ENCODE results near the gene HIBADH.

Gene HIBADH

GRCh38 chr7:27697861-27698430 is 35.3 kb upstream of the HIBADH start:
- H3K27ac ChIP-seq (ENCODE audit: poor library complexity, severe bottlenecking) = no peak overlapping the region
- no peak for DNase-seq (ENCODE audit: low spot score)
- no peaks in the 10 kb centered on the region for H3K36me3 ChIP-seq (ENCODE audit: low read depth)
- H3K27me3 ChIP-seq (ENCODE audit: insufficient read depth, poor library complexity, severe bottlenecking) = no peaks in the 10 kb centered on the region
- ATAC-seq (ENCODE audit: low read depth) = no peak
- peaks cover 6% of the 10 kb centered on the region for H3K4me1 ChIP-seq (ENCODE audit: insufficient read depth, poor library complexity, severe bottlenecking)
- TF ChIP-seq CTCF (IDR thresholded peaks at IDR 0.05; ENCODE audit: poor library complexity, severe bottlenecking) = no peak
- no peak overlapping the region for H3K4me3 ChIP-seq (ENCODE audit: severe bottlenecking)
- H3K9me3 ChIP-seq (ENCODE audit: severe bottlenecking) = no peaks in the 10 kb centered on the region

- H3K27ac ChIP-seq (ENCODE audit: poor library complexity, severe bottlenecking) = no peak overlapping the region
- H3K9me3 ChIP-seq (ENCODE audit: severe bottlenecking) = no peaks in the 10 kb centered on the region
Measured at GRCh38 chr7:27695096-27695495, 32.4 kb upstream of the HIBADH start.

GRCh38 chr7:27693794-27694193 is 31.1 kb upstream of the HIBADH start:
- no peak overlapping the region for H3K27ac ChIP-seq (ENCODE audit: poor library complexity, severe bottlenecking)
- H3K36me3 ChIP-seq (ENCODE audit: low read depth) = no peaks in the 10 kb centered on the region
- H3K4me3 ChIP-seq (ENCODE audit: severe bottlenecking) = no peak overlapping the region
- no peak for TF ChIP-seq CTCF (IDR thresholded peaks at IDR 0.05; ENCODE audit: poor library complexity, severe bottlenecking)
- DNase-seq (ENCODE audit: low spot score) (no peak), ATAC-seq (ENCODE audit: low read depth) (no peak)
- H3K27me3 ChIP-seq (ENCODE audit: insufficient read depth, poor library complexity, severe bottlenecking) = no peaks in the 10 kb centered on the region
- peaks cover 6% of the 10 kb centered on the region for H3K4me1 ChIP-seq (ENCODE audit: insufficient read depth, poor library complexity, severe bottlenecking)
- no peaks in the 10 kb centered on the region for H3K9me3 ChIP-seq (ENCODE audit: severe bottlenecking)

More at GRCh38 chr7:27695096-27695495, 32.4 kb upstream of the HIBADH start:
- Histone ChIP-seq H3K4me1 (ENCODE audit: insufficient read depth, poor library complexity, severe bottlenecking) (peaks cover 6% of the 10 kb centered on the region), H3K27me3 (ENCODE audit: insufficient read depth, poor library complexity, severe bottlenecking) (no peaks in the 10 kb centered on the region), H3K36me3 (ENCODE audit: low read depth) (no peaks in the 10 kb centered on the region), H3K4me3 (ENCODE audit: severe bottlenecking) (no peak overlapping the region)
- DNase-seq (ENCODE audit: low spot score) = no peak
- no peak for ATAC-seq (ENCODE audit: low read depth)
- no peak for TF ChIP-seq CTCF (IDR thresholded peaks at IDR 0.05; ENCODE audit: poor library complexity, severe bottlenecking)

- Histone ChIP-seq H3K27ac (ENCODE audit: poor library complexity, severe bottlenecking) (no peak overlapping the region), H3K4me1 (ENCODE audit: insufficient read depth, poor library complexity, severe bottlenecking) (peaks cover 6% of the 10 kb centered on the region), H3K4me3 (ENCODE audit: severe bottlenecking) (no peak overlapping the region), H3K27me3 (ENCODE audit: insufficient read depth, poor library complexity, severe bottlenecking) (no peaks in the 10 kb centered on the region), H3K36me3 (ENCODE audit: low read depth) (no peaks in the 10 kb centered on the region), H3K9me3 (ENCODE audit: severe bottlenecking) (peaks cover 2% of the 10 kb centered on the region)
- no peak for DNase-seq (ENCODE audit: low spot score)
- no peak for TF ChIP-seq CTCF (IDR thresholded peaks at IDR 0.05; ENCODE audit: poor library complexity, severe bottlenecking)
- ATAC-seq (ENCODE audit: low read depth) = no peak
Measured at GRCh38 chr7:27690649-27691048, 28.0 kb upstream of the HIBADH start.

GRCh38 chr7:27689591-27690164 is 27.0 kb upstream of the HIBADH start:
- Histone ChIP-seq H3K27me3 (ENCODE audit: insufficient read depth, poor library complexity, severe bottlenecking) (no peaks in the 10 kb centered on the region), H3K4me3 (ENCODE audit: severe bottlenecking) (no peak overlapping the region), H3K36me3 (ENCODE audit: low read depth) (no peaks in the 10 kb centered on the region), H3K4me1 (ENCODE audit: insufficient read depth, poor library complexity, severe bottlenecking) (peaks cover 6% of the 10 kb centered on the region), H3K27ac (ENCODE audit: poor library complexity, severe bottlenecking) (no peak overlapping the region), H3K9me3 (ENCODE audit: severe bottlenecking) (peaks cover 2% of the 10 kb centered on the region)
- ATAC-seq (ENCODE audit: low read depth) (peak; percentile 52; the same call in 2 of the 3 replicates), DNase-seq (ENCODE audit: low spot score) (no peak)
- TF ChIP-seq CTCF (IDR thresholded peaks at IDR 0.05; ENCODE audit: poor library complexity, severe bottlenecking) = peak; percentile 48

Data from RWPE2 (cell line).